NCI-H1436 (cell line): ENCODE measurements around the gene CLPSL1.
A peak's percentile ranks its signal among the peaks of the same experiment; 100 is the strongest.
"Not testable (repeated sequence)": the region's sequence is repeated elsewhere in the genome, so short reads cannot be mapped to it uniquely, and the experiment has no call there.

Source experiments
- DNase-seq: peaks from one replicate; lab custom pipeline; 2025; lab: John Stamatoyannopoulos, UW

CLPSL1 gene

GRCh38 chr6:35780719-35781118 is at the start of gene CLPSL1:
Gene CLPSL1, plus strand, starts transcription at chr6:35781019. Its CDS starts 92 bp downstream, at chr6:35781111.
- DNase-seq, result no peak

DNA sequence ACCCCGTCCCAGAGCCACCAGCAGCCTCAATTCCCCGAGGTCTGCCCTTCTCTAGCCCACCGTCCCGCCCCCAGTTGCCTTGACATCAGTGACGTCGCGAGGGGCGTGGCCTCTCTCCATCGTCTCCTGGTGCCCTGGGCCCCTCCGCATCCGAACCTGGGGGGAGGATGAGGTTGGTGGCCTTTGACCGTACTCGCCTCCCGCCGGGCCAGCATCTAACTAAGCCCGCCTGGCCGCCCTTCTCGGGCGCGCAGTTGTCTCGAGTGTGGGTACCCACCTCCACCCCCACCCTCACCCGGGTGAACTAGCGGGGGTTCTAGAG is 49.4 kb upstream of the CLPSL1 start:
- peak; percentile 93 for DNase-seq

GRCh38 chr6:35731736-35732532 is 48.9 kb upstream of the CLPSL1 start:
- DNase-seq, result peak; percentile 84

DNA sequence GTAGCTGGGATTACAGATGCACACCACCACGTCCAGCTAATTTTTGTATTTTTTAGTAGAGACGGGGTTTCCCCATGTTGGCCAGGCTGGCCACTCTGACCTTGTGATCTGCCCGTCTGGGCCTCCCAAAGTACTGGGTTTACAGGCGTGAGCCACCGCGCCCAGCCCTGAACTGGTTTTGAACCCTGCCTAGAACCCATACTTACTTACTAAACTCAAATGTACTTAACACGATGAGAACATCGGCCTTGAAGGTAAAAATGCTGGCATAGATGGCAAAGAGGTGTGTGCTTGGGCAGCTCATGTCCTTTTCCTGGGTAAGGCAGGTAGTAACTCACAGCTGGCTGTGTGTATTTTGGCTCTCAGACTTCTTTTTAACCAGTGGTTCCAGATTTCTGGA is 47.2 kb upstream of the CLPSL1 start:
- DNase-seq, result no peak

GRCh38 chr6:35734319-35734718 is 46.5 kb upstream of the CLPSL1 start:
- DNase-seq, result not testable (repeated sequence)

DNA sequence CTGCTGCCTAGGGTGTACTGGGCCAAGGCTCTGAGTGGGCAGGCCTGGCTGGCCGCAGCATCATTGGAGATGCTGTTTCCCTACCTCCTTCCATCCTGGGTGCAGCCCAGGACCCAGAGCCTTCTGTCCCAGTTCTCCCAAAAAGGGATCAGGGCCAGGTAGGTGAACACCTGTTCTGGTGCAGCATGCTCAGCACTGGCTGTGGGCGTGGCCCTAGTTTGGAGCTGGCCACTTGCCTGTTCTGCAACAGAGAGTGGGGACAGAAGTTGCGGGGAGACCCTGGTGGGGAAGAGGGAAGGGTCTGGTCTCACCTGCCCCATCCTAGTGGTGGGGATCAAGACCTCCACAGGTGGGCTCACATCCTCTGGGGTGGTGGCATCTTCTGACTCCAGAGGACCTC is 45.4 kb upstream of the CLPSL1 start:
- no peak for DNase-seq

- DNase-seq, result peak; percentile 69
These were observed 44.4 kb upstream of the CLPSL1 start for GRCh38 chr6:35736253-35736894.

DNA sequence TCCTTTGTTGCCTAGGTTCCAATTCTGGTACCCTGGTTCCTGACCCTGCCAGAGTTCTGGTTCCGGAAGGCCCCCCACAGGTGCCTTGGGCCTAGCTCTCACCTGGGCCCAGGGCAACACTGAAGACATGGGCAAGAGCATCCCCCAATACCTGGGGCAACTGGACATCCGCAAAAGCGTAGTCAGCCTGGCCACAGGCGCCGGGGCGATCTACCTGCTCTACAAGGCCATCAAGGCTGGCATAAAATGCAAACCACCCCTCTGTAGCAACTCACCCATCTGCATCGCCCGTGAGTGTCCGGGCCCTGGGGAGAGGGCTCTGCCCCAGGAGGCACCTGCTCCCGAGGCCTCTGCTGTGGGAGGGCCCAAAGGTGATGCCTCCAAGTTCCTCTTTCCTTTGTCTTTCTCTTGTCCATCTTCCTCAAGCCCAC is 43.8 kb upstream of the CLPSL1 start, which contains the start of gene ARMC12:
Gene ARMC12, plus strand, starts transcription at position 51 of the 431 bp plus-strand sequence. Its CDS starts 77 bp downstream, at position 128.
- DNase-seq, result no peak

GRCh38 chr6:35737413-35738211 is 43.2 kb upstream of the CLPSL1 start:
- DNase-seq, result peak; percentile 71

DNA sequence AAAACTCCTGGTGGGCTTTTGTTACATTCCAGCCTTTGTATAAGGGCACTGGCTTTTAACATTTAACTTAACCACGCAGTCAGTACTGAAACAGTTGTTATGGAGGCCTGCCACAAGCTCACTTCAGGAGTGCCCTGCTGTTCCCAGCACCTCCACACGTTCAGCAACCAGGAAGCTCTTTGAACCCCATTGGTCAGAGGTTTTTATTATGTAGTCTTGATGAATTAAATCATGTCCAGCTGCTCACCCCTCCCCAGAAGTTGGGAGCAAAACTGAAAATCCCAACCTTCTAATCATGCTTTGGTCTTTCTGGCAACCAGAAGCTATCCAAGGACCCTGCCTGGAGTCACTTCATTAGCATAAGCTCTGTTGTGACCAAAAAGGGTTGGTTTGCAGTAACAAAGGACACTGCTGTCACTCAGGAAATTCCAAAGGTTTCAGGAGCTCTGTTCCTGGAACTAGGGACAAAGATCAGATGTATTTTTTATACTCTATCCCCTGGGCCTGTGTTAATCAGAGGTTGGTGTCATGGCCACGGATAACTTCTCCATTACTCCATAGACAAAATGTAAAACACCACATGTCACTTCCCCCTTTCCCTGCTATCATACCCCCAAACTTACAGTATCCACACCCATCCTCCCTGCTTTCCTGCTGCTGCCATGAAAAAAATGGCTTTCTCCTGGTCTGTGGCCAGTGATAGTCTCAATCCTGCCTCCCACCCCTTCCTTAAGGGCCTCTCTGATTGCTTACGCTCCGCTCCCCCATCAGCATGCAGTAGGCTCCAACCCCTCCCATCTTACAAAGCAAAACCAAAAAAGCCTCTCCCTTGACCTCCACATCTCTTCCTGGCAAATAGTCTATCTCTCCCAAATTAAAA is 40.9 kb upstream of the CLPSL1 start:
- DNase-seq, result no peak

DNA sequence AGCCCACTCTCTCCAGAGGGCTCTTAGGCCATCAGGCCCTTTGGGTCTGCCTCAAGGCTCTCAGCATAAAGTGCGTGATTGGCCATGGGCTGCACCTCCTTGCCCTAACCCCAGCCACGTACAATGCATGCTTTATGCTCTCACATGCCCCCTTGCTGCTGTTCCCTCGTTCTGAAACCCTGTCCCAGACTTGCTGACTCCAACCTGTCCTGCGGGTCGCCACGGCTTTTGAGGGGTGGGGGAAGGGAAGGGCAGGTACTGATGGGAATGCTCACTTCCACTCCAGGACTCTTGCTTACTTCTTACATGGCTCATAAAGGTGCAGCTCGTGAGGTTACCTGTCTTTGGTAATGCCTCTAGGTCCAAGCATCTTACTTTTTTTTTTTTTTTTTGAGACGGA is 38.0 kb upstream of the CLPSL1 start:
- DNase-seq, result no peak

DNA sequence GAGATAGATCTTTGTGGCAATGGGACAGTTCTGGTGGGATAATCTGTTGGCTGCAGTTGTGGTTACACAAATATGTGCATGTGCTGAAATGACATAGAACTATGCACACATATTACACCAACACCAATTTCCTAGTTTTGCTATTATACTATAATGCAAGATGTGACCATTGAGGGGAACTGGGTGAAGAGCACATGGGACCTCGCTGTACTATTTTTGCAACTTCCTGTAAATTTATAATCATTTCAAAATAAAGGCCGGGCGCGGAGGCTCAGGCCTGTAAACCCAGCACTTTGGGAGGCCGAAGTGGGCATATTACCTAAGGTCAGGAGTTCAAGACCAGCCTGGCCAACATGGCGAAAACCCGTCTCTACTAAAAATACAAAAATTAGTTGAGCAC is 35.3 kb upstream of the CLPSL1 start:
- no peak for DNase-seq

DNA sequence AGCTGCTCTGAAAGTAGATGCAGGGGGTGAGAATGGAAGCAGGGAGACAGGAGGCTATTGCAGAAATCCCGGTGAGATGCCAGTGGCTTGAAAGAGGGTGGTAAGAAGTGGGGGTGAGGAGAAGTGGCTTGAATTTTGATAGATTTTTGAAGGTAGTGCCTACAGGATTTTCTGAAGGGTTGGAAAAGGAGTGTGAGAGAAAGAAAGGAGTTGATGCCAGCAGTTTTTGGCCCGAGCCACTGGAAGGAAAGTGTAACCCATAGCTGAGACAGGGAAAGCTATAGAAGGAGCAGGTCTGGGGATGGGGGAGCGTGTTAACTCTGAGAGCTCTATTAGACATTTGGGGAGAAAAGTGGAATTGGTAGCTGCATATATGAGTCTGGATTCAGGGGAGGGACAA is 34.3 kb upstream of the CLPSL1 start:
- no peak for DNase-seq

DNA sequence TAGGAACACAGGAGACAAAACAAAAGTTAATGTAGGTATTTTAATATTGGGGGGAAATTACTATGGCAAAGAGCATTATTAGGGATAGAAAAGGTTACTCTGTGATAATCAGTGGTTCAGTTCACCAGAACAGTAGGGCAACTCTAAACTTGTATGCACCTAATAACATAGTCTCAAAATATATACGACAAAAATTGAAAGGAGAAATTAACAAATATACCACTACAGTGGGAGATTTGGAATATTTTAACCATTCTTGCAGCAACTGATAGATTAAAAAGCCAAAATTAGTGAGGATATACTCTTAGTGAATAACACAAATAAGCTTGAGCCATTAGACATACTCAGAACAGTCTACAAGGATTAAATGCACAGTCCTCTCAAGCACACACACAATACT is 32.9 kb upstream of the CLPSL1 start:
- no peak for DNase-seq

- no peak for DNase-seq
These were observed 30.3 kb upstream of the CLPSL1 start for GRCh38 chr6:35750557-35750956.

GRCh38 chr6:35751594-35751993 is 29.2 kb upstream of the CLPSL1 start:
- DNase-seq, result no peak

GRCh38 chr6:35752330-35752729 is 28.5 kb upstream of the CLPSL1 start:
- DNase-seq, result no peak

DNA sequence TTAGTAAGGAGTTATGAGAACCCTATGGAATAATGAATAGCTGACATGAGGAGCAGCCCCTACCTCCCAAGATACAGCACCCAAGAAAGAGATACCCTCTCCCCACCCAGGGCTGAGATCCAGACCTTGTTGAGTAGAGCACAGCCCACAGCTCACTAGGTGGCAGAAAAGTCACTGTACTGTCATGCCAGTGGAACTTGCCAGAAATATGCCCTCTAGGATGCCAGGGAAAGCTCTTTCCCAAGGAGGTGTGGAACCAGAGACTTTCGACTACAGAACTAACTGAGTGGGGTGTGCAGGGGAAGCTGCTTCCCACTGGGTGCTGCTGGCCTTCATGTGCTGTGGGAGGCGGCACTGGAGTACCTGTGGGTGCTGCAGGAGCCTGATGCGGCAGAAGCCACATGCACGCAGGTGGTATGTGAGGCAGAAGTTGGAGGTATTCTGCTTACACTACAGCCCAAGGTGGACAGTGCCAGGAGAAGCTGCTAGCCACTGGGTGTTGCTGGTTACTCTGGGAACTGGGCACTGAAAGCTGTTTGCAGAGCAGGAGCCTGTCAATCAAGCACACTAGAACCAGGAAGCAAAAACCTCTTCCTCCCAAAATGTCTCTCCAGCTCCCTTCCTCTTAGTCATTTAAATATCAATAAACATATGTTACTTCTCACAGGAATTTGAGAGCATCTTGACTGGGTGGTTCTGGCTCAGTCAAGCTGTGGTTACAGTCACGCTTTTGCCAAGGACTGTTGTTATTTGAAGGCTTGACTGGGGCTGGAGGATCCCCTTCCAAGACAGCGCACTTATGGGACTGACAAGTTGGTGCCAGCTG is 26.2 kb upstream of the CLPSL1 start:
- no peak for DNase-seq

- DNase-seq, result no peak
These were observed 25.4 kb upstream of the CLPSL1 start for GRCh38 chr6:35755278-35755924.

GRCh38 chr6:35757456-35758123 is 23.2 kb upstream of the CLPSL1 start:
- DNase-seq, result no peak
